Transverse colon (tissue), 3 donors: ENCODE measurements around the gene KIF26A.

Source experiments
- EP300 ChIP-seq: sonication (generic); formaldehyde crosslinking; IDR thresholded peaks from one replicate; pipeline ENCODE4 v1.6.1; 2017; ENCODE audit warnings: antibody characterized with exemption, low read depth
- TF ChIP-seq, protein P1 (sequence below), 5 experiments: fragments of 200-600 bp in 3 of 5; fragments of 450-650 bp in 2 of 5; sonication (generic) in 3 of 5; IDR thresholded peaks; 1 replicate in 2 of 5; 2 replicates in 3 of 5; pipeline ENCODE4 v1.5.1; 2016 to 2017; ENCODE audit warnings: antibody characterized with exemption in 5 of 5, inconsistent platforms in 3 of 5, mild to moderate bottlenecking in 2 of 5, moderate library complexity in 1 of 5

DNA sequence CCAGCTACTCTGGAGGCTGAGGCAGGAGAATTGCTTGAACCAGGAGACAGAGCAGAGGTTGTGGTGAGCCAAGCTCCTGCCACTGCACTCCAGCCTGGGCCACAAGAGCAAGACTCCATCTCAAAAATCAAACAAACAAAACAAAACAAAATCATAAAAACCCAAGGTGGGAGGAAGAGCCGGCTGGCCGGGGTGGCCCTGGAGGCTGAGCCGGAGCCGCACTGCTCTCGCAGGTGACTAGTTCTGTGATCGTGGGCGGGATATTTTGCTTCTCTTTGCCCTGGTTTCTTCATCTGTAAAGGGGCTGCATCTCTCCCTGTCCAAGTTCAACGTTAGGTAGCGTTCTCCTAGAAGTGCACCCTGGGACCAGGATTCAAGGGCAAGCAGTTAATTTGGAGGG, 73.4 kb downstream of the KIF26A start:
- TF ChIP-seq, protein P1, sequence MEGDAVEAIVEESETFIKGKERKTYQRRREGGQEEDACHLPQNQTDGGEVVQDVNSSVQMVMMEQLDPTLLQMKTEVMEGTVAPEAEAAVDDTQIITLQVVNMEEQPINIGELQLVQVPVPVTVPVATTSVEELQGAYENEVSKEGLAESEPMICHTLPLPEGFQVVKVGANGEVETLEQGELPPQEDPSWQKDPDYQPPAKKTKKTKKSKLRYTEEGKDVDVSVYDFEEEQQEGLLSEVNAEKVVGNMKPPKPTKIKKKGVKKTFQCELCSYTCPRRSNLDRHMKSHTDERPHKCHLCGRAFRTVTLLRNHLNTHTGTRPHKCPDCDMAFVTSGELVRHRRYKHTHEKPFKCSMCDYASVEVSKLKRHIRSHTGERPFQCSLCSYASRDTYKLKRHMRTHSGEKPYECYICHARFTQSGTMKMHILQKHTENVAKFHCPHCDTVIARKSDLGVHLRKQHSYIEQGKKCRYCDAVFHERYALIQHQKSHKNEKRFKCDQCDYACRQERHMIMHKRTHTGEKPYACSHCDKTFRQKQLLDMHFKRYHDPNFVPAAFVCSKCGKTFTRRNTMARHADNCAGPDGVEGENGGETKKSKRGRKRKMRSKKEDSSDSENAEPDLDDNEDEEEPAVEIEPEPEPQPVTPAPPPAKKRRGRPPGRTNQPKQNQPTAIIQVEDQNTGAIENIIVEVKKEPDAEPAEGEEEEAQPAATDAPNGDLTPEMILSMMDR (IDR thresholded peaks at IDR 0.05), result no peak
- TF ChIP-seq EP300, result no peak
